Testis (tissue), 2 donors: ENCODE results near the gene AMT.

Source experiments
- POLR2A ChIP-seq: fragments of 450-650 bp; IDR thresholded peaks from one replicate; pipeline ENCODE4 v1.6.1; 2017; ENCODE audit warnings: antibody characterized with exemption, mild to moderate bottlenecking, moderate library complexity
- TF ChIP-seq, protein P1 (sequence below), 3 experiments: fragments of 450-650 bp in 2 of 3; fragments of 200-600 bp in 1 of 3; sonication (generic) in 1 of 3; IDR thresholded peaks; one replicate each; pipeline ENCODE4 v1.5.1; 2016 to 2019; ENCODE audit warnings: antibody characterized with exemption in 3 of 3, mild to moderate bottlenecking in 2 of 3, moderate library complexity in 1 of 3

DNA sequence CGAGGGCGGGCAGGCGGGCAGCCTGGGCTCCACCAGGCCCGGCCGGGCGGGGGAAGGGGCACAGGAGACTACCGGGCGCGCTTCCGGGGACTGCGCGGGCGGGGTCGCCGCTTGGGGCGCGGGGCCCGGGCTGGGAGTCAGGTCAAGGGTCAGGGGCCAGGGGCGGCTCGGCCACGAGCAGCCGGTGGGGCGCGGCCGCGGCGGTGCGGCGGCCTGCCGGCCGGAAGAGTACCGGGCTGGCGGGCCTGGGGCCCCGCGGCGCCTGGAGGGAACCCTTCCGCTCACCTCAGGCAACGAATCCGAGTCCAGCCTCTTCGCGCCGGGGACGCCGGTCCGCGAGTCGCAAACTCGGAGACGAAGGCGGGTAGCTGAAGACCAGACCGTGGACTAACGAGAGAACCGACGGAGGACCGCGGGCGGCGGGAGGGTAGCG is 10.7 kb downstream of the AMT start:
- TF ChIP-seq, protein P1, sequence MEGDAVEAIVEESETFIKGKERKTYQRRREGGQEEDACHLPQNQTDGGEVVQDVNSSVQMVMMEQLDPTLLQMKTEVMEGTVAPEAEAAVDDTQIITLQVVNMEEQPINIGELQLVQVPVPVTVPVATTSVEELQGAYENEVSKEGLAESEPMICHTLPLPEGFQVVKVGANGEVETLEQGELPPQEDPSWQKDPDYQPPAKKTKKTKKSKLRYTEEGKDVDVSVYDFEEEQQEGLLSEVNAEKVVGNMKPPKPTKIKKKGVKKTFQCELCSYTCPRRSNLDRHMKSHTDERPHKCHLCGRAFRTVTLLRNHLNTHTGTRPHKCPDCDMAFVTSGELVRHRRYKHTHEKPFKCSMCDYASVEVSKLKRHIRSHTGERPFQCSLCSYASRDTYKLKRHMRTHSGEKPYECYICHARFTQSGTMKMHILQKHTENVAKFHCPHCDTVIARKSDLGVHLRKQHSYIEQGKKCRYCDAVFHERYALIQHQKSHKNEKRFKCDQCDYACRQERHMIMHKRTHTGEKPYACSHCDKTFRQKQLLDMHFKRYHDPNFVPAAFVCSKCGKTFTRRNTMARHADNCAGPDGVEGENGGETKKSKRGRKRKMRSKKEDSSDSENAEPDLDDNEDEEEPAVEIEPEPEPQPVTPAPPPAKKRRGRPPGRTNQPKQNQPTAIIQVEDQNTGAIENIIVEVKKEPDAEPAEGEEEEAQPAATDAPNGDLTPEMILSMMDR (IDR thresholded peaks at IDR 0.05), result no peak
- no peak for TF ChIP-seq POLR2A
